OCI-LY3 (cell line): ENCODE data around the gene AGPAT4.

Source experiments
- H2AFZ ChIP-seq: fragments of 200-600, 300-600 bp; shearing (Covaris generic); 2 replicates; pipeline ENCODE4 v1.6.0; 2014; ENCODE audit warnings: antibody characterized with exemption, low read depth, low read length
- H3K27ac ChIP-seq: fragments of 200-600, 300-600 bp; sonication (generic); 2 replicates; pipeline ENCODE4 v1.5.1; 2014; ENCODE audit warnings: mild to moderate bottlenecking, low read length, moderate library complexity, mixed read lengths
- H3K27me3 ChIP-seq: fragments of 200-600, 300-600 bp; sonication (generic); 2 replicates; pipeline ENCODE4 v1.6.1; 2014; ENCODE audit warnings: low read depth, low read length, mixed read lengths
- H3K36me3 ChIP-seq: fragments of 200-600, 300-600 bp; sonication (generic); replicated peaks from 2 replicates; pipeline ENCODE3; 2014; ENCODE audit warnings: low read depth, low read length, mixed read lengths
- H3K4me1 ChIP-seq: fragments of 300-600, 200-600 bp; sonication (generic); 2 replicates; pipeline ENCODE4 v1.6.1; 2014; ENCODE audit warnings: low read length, mixed read lengths
- H3K4me2 ChIP-seq: fragments of 200-600, 300-600 bp; sonication (generic); 2 replicates; pipeline ENCODE4 v1.6.1; 2014; ENCODE audit warnings: low read length, mixed read lengths
- H3K4me3 ChIP-seq: fragments of 300-600, 200-600 bp; sonication (generic); 2 replicates; pipeline ENCODE4 v1.5.1; 2014; ENCODE audit warnings: antibody characterized with exemption, mild to moderate bottlenecking, low read length, moderate library complexity
- H3K79me2 ChIP-seq: fragments of 300-600, 200-600 bp; shearing (Covaris generic); 2 replicates; pipeline ENCODE4 v1.6.1; 2014; ENCODE audit warnings: mild to moderate bottlenecking, low read length, mixed read lengths
- H3K9ac ChIP-seq: fragments of 300-600, 200-600 bp; shearing (Covaris generic); 2 replicates; pipeline ENCODE4 v1.6.0; 2014; ENCODE audit warnings: mild to moderate bottlenecking, low read length, moderate library complexity
- H3K9me3 ChIP-seq: fragments of 200-600, 300-600 bp; shearing (Covaris generic); 2 replicates; pipeline ENCODE4 v1.6.1; 2014; ENCODE audit warnings: low read length, mixed read lengths; ENCODE audit not compliant: insufficient read depth
- H4K20me1 ChIP-seq: fragments of 200-600, 300-600 bp; sonication (generic); 2 replicates; pipeline ENCODE4 v1.6.1; 2016; ENCODE audit warnings: low read length, mixed read lengths; ENCODE audit not compliant: insufficient read depth
- EZH2phosphoT487 ChIP-seq: fragments of 200-600 bp; shearing (Covaris generic); IDR thresholded peaks from 2 replicates; pipeline ENCODE4 v1.6.1; 2018; ENCODE audit warnings: antibody characterized with exemption, mixed run types, low read depth
- TF ChIP-seq, protein P1 (sequence below): fragments of 200-600, 300-600 bp; sonication (generic); IDR thresholded peaks from 2 replicates; pipeline ENCODE4 v1.5.1; 2014; ENCODE audit warnings: antibody characterized with exemption, low read length, low read depth

The AGPAT4 gene

DNA sequence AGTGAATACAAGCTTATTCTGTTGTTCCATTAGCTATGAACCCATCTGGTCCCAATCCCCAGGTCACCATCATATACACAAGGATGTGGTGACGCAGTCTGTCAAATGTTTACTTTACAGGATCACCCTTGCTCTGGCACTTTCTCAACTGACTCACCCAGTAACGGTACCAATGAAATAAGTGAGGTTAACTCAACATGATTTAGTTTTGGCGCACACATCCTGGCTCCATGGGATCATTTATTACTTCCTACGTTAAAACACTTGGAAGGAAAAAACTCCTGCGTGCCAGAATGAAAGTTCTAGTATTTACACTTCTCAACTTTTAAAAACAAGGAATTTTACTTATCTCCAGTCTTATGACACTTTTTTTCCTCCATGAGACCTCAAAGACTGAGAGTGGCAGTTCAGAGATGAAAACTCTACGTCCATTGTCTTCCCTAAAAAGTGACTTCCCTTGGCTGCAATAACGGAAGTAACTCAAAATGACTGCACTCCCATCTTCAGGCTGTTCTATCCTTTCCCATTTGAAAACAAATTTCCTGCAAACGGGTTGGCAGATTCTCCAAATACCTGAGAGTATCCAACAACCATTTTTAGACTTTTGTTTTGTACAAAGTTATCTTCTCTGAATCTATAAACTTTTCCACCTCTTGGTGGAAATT, 15.9 kb downstream of the AGPAT4 start:
- Histone ChIP-seq H3K4me3 (no peak overlapping the region), H3K27ac (no peak overlapping the region), H3K79me2 (no peaks in the 10 kb centered on the region), H4K20me1 (no peaks in the 10 kb centered on the region), H3K9ac (no peak overlapping the region), H3K9me3 (no peaks in the 10 kb centered on the region), H3K4me2 (no peak overlapping the region), H3K4me1 (no peaks in the 10 kb centered on the region), H3K27me3 (no peaks in the 10 kb centered on the region), H2AFZ (no peak overlapping the region), H3K36me3 (no peaks in the 10 kb centered on the region)
- TF ChIP-seq EZH2phosphoT487, result no peak
- TF ChIP-seq, protein P1, sequence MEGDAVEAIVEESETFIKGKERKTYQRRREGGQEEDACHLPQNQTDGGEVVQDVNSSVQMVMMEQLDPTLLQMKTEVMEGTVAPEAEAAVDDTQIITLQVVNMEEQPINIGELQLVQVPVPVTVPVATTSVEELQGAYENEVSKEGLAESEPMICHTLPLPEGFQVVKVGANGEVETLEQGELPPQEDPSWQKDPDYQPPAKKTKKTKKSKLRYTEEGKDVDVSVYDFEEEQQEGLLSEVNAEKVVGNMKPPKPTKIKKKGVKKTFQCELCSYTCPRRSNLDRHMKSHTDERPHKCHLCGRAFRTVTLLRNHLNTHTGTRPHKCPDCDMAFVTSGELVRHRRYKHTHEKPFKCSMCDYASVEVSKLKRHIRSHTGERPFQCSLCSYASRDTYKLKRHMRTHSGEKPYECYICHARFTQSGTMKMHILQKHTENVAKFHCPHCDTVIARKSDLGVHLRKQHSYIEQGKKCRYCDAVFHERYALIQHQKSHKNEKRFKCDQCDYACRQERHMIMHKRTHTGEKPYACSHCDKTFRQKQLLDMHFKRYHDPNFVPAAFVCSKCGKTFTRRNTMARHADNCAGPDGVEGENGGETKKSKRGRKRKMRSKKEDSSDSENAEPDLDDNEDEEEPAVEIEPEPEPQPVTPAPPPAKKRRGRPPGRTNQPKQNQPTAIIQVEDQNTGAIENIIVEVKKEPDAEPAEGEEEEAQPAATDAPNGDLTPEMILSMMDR, result no peak

DNA sequence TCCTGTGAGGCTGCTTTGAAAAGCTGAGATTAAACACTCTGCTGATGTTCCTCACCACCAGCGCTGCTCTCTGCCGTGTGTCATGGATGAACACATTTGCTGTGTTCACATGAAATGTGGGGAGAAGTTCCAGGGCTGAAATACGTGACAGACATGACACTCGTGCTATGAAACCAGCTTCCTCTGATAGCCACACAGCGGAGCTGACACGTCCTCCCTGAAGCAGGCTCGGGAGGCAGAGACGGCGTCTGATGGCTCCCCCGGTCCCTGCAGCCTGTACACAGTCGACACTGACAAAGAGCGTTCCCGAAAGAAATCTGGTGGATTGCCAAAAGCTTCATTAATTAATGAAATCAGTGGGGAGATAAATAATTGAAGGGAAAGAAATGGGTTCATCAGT, 17.5 kb downstream of the AGPAT4 start:
- TF ChIP-seq EZH2phosphoT487, result no peak
- TF ChIP-seq, protein P1, result no peak
- H3K4me2 ChIP-seq, result no peak overlapping the region
- H3K27ac ChIP-seq, result no peak overlapping the region
- H4K20me1 ChIP-seq, result no peaks in the 10 kb centered on the region
- H3K36me3 ChIP-seq, result no peaks in the 10 kb centered on the region
- no peaks in the 10 kb centered on the region for H3K4me1 ChIP-seq
- H3K79me2 ChIP-seq, result no peaks in the 10 kb centered on the region
- no peaks in the 10 kb centered on the region for H3K27me3 ChIP-seq
- H2AFZ ChIP-seq, result no peak overlapping the region
- H3K9ac ChIP-seq, result no peak overlapping the region
- H3K9me3 ChIP-seq, result no peaks in the 10 kb centered on the region
- no peak overlapping the region for H3K4me3 ChIP-seq

DNA sequence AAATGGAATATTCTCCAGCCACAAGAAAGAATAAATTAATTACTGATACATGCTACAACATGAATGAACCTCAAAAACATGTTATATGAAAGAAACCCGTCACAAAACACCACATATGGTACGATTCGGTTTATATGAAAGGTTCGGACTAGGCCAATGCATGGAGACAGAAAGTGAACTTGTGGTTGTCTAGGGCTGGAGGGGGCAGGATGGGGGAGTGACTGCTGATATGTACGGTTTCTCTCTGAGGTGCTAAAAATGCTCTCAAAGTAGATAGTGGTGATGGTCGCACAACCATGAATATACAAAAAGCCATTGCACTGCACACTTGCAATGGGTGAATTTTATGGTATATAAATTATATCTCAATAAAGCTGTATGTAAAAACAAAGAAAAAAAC, 18.3 kb downstream of the AGPAT4 start:
- Histone ChIP-seq H3K4me3 (no peak overlapping the region), H4K20me1 (no peaks in the 10 kb centered on the region), H3K36me3 (no peaks in the 10 kb centered on the region), H2AFZ (no peak overlapping the region), H3K9me3 (no peaks in the 10 kb centered on the region), H3K27me3 (no peaks in the 10 kb centered on the region), H3K4me2 (no peak overlapping the region), H3K4me1 (no peaks in the 10 kb centered on the region), H3K79me2 (no peaks in the 10 kb centered on the region), H3K9ac (no peak overlapping the region), H3K27ac (no peak overlapping the region)
- TF ChIP-seq, protein P1, result no peak
- no peak for TF ChIP-seq EZH2phosphoT487

DNA sequence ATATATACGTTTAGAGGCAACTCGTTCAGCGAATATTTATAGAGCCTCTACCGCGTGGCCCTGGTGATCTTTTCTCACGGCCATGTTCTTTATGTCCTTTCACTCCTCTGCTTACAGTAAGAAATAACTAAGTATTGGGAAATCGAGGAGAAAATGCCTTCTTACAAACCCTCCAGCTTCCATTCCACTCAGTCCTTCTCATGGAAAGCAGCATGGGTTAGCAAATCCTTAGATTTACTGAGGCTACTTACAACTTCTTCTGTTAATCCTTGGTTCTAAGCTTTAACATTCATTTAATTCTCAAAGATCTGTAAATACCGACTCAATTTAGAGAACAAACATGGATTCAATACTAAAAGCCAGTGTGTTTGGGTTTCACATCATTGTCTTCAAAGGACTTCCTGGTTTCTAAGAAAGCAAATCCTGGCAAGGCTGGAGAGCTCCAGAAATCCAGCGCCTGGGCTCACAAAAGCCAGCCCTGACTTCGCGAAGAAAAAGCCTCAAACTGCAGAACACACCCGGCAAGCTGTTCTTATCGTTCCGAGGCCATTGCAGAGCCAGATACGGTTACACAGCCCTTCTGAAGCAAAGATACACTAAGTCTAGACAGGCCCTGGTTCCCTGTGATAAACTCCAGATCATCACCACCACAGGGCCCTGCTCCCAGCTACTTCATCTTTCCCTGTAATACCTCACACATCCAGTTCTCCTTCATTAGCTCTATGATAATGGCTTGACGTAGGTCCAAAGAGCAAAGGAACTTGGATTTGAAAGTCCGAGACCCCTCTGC, 19.2 kb downstream of the AGPAT4 start:
- no peak overlapping the region for H3K27ac ChIP-seq
- no peaks in the 10 kb centered on the region for H3K9me3 ChIP-seq
- no peaks in the 10 kb centered on the region for H4K20me1 ChIP-seq
- no peaks in the 10 kb centered on the region for H3K27me3 ChIP-seq
- no peak overlapping the region for H3K4me3 ChIP-seq
- TF ChIP-seq, protein P1, result no peak
- TF ChIP-seq EZH2phosphoT487, result no peak
- no peak overlapping the region for H3K9ac ChIP-seq
- H2AFZ ChIP-seq, result no peak overlapping the region
- H3K4me2 ChIP-seq, result no peak overlapping the region
- H3K79me2 ChIP-seq, result no peaks in the 10 kb centered on the region
- no peaks in the 10 kb centered on the region for H3K4me1 ChIP-seq
- H3K36me3 ChIP-seq, result no peaks in the 10 kb centered on the region
